ENCODE data around the gene KLHL8. TPM values are rescaled to one million over a fixed set of nuclear protein-coding genes. Genes with fewer than 3 reads are reported as not detected.

Gene KLHL8
- total RNA-seq, 1 experiment from 2014 or later: 24.2 TPM

DNA sequence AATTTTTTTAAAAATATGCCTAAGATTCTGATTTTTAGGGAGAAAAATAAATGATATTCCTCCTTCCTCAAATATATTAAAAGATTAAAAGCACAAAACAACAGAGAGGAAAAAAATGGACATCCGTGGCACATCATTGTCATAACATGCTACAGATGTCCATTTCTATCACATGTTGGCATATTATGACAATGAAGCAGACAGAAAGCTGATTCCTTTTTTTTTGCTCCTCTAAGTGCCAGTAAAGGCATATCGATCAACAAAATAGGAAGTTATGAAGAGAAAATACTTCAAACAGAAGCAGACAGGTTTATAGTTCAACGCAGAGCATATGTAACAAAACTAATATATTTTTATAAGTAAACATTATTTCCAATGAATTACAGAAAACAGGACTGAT, 11.2 kb downstream of the KLHL8 start:
- TF ChIP-seq EZH2phosphoT487 (IDR thresholded peaks at IDR 0.05; ENCODE audit: borderline replicate concordance) (no peak), ZFX (IDR thresholded peaks at IDR 0.05) (no peak), ELF1 (IDR thresholded peaks at IDR 0.05; ENCODE audit: borderline replicate concordance, low read depth) (no peak), EZH2 (IDR thresholded peaks at IDR 0.05) (no peak), TCF7L2 (IDR thresholded peaks at IDR 0.05; ENCODE audit: borderline replicate concordance, extremely low read depth, insufficient read depth, insufficient read length) (no peak)
- TF ChIP-seq, protein P1, sequence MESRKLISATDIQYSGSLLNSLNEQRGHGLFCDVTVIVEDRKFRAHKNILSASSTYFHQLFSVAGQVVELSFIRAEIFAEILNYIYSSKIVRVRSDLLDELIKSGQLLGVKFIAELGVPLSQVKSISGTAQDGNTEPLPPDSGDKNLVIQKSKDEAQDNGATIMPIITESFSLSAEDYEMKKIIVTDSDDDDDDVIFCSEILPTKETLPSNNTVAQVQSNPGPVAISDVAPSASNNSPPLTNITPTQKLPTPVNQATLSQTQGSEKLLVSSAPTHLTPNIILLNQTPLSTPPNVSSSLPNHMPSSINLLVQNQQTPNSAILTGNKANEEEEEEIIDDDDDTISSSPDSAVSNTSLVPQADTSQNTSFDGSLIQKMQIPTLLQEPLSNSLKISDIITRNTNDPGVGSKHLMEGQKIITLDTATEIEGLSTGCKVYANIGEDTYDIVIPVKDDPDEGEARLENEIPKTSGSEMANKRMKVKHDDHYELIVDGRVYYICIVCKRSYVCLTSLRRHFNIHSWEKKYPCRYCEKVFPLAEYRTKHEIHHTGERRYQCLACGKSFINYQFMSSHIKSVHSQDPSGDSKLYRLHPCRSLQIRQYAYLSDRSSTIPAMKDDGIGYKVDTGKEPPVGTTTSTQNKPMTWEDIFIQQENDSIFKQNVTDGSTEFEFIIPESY (IDR thresholded peaks at IDR 0.05; ENCODE audit: extremely low read depth, insufficient replicate concordance, low read length): no peak
- TF ChIP-seq, protein P2, sequence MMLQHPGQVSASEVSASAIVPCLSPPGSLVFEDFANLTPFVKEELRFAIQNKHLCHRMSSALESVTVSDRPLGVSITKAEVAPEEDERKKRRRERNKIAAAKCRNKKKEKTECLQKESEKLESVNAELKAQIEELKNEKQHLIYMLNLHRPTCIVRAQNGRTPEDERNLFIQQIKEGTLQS (IDR thresholded peaks at IDR 0.05): no peak
- H4K20me1 ChIP-seq (ENCODE audit: insufficient read depth): no peaks in the 10 kb centered on the region
- H3K27me3 ChIP-seq (ENCODE audit: insufficient read depth, low read length): no peaks in the 10 kb centered on the region
- no peaks in the 10 kb centered on the region for H3K4me1 ChIP-seq (ENCODE audit: control insufficient read depth in 1 of 2, insufficient read depth in 2 of 2, low read length in 2 of 2)
- ChIA-PET CTCF (no interaction called here), POLR2A (no interaction called here), RAD21 (ENCODE audit: low non-redundant PET in 1 of 2, low total read pairs in 2 of 2, uncharacterized antibody in 2 of 2, unreplicated experiment in 2 of 2) (no interaction called here)
- H3K4me3 ChIP-seq (replicated peaks in 1 of 2; ENCODE audit: low read depth in 1 of 2, low read length in 2 of 2): no peak overlapping the region
- peaks cover 83% of the 10 kb centered on the region for H3K79me2 ChIP-seq (ENCODE audit: insufficient read depth, low read length)
- no peak overlapping the region for H2AFZ ChIP-seq (ENCODE audit: low read depth, low read length, poor library complexity, severe bottlenecking)
- intact Hi-C loops (cut with micrococcal nuclease): no loop called here
- ATAC-seq (no peak), DNase-seq (ENCODE audit: low read depth, low spot score) (no peak)
- no peaks in the 10 kb centered on the region for H3K9me3 ChIP-seq (ENCODE audit: control insufficient read depth in 1 of 2, insufficient read depth in 1 of 2, low read depth in 1 of 2, low read length in 2 of 2)
- H3K36me3 ChIP-seq (ENCODE audit: control insufficient read depth in 1 of 2, insufficient read depth in 2 of 2, low read length in 2 of 2): no peaks in the 10 kb centered on the region
- H3K9ac ChIP-seq (ENCODE audit: low read length): no peak overlapping the region
- no TSS peak for BruUV-seq (replicated peaks)
- no peak overlapping the region for H3K4me2 ChIP-seq (ENCODE audit: low read length)
- H3K27ac ChIP-seq (ENCODE audit: low read depth, low read length): no peak overlapping the region
- H3K9me2 ChIP-seq (ENCODE audit: insufficient read depth): no peaks in the 10 kb centered on the region

DNA sequence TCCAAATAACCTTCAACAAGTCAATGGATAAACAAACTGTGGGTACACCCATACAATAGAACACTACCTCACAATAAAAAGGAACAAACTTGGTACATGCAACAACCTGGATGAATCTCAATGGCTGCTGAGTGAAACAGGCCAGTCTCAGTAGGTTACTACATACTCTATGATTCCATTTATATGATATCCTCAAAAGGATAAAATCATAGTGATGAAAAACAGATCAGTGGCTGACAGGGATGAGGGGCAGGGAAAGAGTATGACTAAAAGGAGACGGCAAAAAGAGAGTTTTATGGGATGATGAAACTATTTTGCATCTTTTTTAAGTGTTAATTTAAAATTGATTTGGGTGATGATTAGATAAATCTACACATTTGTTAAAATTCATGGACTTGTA, 15.9 kb downstream of the KLHL8 start:
- ChIA-PET CTCF (no interaction called here), POLR2A (no interaction called here), RAD21 (ENCODE audit: low non-redundant PET in 1 of 2, low total read pairs in 2 of 2, uncharacterized antibody in 2 of 2, unreplicated experiment in 2 of 2) (no interaction called here)
- ATAC-seq: no peak
- TF ChIP-seq, protein P1 (IDR thresholded peaks at IDR 0.05; ENCODE audit: extremely low read depth, insufficient replicate concordance, low read length): no peak
- TF ChIP-seq YY1 (IDR thresholded peaks at IDR 0.05; ENCODE audit: extremely low read depth, insufficient replicate concordance, low read depth, low read length) (no peak), JUND (IDR thresholded peaks at IDR 0.05) (no peak), CEBPB (IDR thresholded peaks at IDR 0.05; ENCODE audit: low read depth) (no peak), SP1 (IDR thresholded peaks at IDR 0.05; ENCODE audit: low read depth) (no peak), RAD21 (IDR thresholded peaks at IDR 0.05; ENCODE audit: low read depth) (no peak)
- TF ChIP-seq, protein P2 (IDR thresholded peaks at IDR 0.05): no peak
- BruUV-seq (replicated peaks): no TSS peak
- no peak overlapping the region for H3K9ac ChIP-seq (ENCODE audit: low read length)
- no peak overlapping the region for H3K4me2 ChIP-seq (ENCODE audit: low read length)
- H3K4me3 ChIP-seq (replicated peaks in 1 of 2; ENCODE audit: low read depth in 1 of 2, low read length in 2 of 2): no peak overlapping the region
- no peaks in the 10 kb centered on the region for H3K27me3 ChIP-seq (ENCODE audit: insufficient read depth, low read length)
- H3K27ac ChIP-seq (ENCODE audit: low read depth, low read length): no peak overlapping the region
- no peaks in the 10 kb centered on the region for H3K9me3 ChIP-seq (ENCODE audit: control insufficient read depth in 1 of 2, insufficient read depth in 1 of 2, low read depth in 1 of 2, low read length in 2 of 2)
- H3K4me1 ChIP-seq (ENCODE audit: control insufficient read depth in 1 of 2, insufficient read depth in 2 of 2, low read length in 2 of 2): no peaks in the 10 kb centered on the region
- no peaks in the 10 kb centered on the region for H3K9me2 ChIP-seq (ENCODE audit: insufficient read depth)
- no peaks in the 10 kb centered on the region for H3K36me3 ChIP-seq (ENCODE audit: control insufficient read depth in 1 of 2, insufficient read depth in 2 of 2, low read length in 2 of 2)
- DNase-seq (ENCODE audit: low read depth, low spot score): no peak
- peaks cover 85% of the 10 kb centered on the region for H3K79me2 ChIP-seq (ENCODE audit: insufficient read depth, low read length)
- intact Hi-C loops (cut with micrococcal nuclease): no loop called here
- H4K20me1 ChIP-seq (ENCODE audit: insufficient read depth): peaks cover 5% of the 10 kb centered on the region; the same call in 1 of the 2 replicates
- no peak overlapping the region for H2AFZ ChIP-seq (ENCODE audit: low read depth, low read length, poor library complexity, severe bottlenecking)

Measured in HCT116 (cell line).